ENCODE data around the gene NMT1. TPM values are rescaled to one million over a fixed set of nuclear protein-coding genes. Genes with fewer than 3 reads are reported as not detected.

NMT1 gene
- total and polyA plus RNA-seq, 2 of the 13 experiments (the other 11 are each of a cell fraction or from before 2014, with no cell fraction given) = 75.7 to 142 TPM

DNA sequence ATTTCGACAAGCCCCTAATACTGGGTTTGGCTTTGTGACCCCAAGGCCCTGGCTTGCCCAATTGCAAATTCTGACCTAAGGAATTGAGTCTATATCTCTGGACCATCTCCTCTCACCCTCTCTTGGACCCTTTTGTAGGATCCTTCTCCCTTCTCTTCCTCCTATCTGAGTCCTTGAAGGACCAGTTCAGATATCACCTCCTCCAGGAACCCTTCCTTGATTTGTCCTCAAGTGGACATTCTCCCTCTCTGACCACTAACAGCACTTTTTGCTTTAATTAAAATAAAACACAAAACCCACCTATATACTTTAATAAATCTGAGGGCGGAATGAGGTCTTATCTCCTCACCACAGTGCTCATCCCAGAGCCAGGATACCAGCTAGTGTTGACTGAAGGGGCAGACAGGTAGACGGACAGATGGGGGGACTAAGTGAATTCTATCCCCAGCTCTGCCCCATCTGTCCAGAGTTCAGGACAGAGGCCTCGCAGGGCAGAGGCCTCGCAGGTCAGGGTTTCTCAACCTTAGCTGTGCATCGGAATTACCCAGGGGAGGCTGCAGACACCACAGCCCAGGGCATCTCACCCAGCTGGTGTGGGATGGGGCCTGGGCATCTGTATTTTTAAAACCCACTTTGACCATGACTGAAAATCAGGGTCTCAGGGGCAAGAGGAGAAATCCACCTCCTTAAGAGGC lies 62.1 kb downstream of the NMT1 start:
- in situ Hi-C loops (cut with HindIII; ENCODE audit: extremely low pct_ligation_motif_present, low pct_unique_long_range_greater_than_20kb) = no loop called here
- POLR2A ChIA-PET = interaction anchor here (0.7 to 5.1 kb wide), 10 partner anchors 9 to 79 kb away, joined by 3 to 27 read pairs (median 5); partner anchors contain the start of genes ACBD4, HEXIM1, HEXIM2 and NMT1
- Histone ChIP-seq H3K4me3 (replicated peaks in 1 of 3; ENCODE audit: insufficient read depth in 1 of 3, low read depth in 2 of 3, low read length in 3 of 3) (peak overlapping the region in 1 of 3 experiments; percentile 31; a peak in 2 of 6 replicates), H3K27me3 (ENCODE audit: control insufficient read depth in 1 of 2, insufficient read depth in 2 of 2, low read length in 2 of 2) (no peaks in the 10 kb centered on the region), H3K27ac (ENCODE audit: extremely low read length, insufficient read depth, low read length) (peak overlapping the region; percentile 25), H3K4me1 (ENCODE audit: insufficient read depth, low read length) (peaks cover 58% of the 10 kb centered on the region), H2AFZ (ENCODE audit: low read length) (no peak overlapping the region), H3K9me3 (ENCODE audit: low read length) (no peaks in the 10 kb centered on the region), H3K4me2 (ENCODE audit: low read depth, low read length) (peak overlapping the region; percentile 78), H3K36me3 (replicated peaks in 1 of 2; ENCODE audit: control insufficient read depth in 1 of 2, insufficient read depth in 2 of 2, low read length in 2 of 2) (peaks cover 0 to 4% of the 10 kb centered on the region in 2 experiments; a peak in 1 of 5 replicates), H4K20me1 (ENCODE audit: insufficient read depth, low read length) (no peaks in the 10 kb centered on the region), H3K79me2 (ENCODE audit: insufficient read depth, low read length) (no peaks in the 10 kb centered on the region), H3K9ac (ENCODE audit: insufficient read depth, low read depth, low read length) (peak overlapping the region; percentile 25)
- BruUV-seq (replicated peaks) = no TSS peak
- DNase-seq (ENCODE audit: low spot score) = peak; percentile 35
- CTCF ChIA-PET (ENCODE audit: low intra/inter-chr PET ratio, low total read pairs) = interaction anchor here (1.8 to 2.0 kb wide), 2 partner anchors 12 kb away, joined by 8 read pairs; partner anchors contain the start of gene ACBD4
- intact Hi-C loops (cut with micrococcal nuclease; ENCODE audit: unreplicated experiment) = no loop called here
- ATAC-seq = peak; percentile 39
- WGBS (ENCODE audit: low lambda C conversion rate) = 23% methylated on average over 4 of the region's 6 CpGs
- FAIRE-seq = peak; percentile 85
- peak; percentile 60; the same call in 1 of the 2 replicates for TF ChIP-seq GATAD2A (CRISPR knock-in tag; IDR thresholded peaks at IDR 0.05)
- peak; percentile 62; the same call in 1 of the 2 replicates for TF ChIP-seq CEBPG (CRISPR knock-in tag; IDR thresholded peaks at IDR 0.05)
- TF ChIP-seq, protein P1, sequence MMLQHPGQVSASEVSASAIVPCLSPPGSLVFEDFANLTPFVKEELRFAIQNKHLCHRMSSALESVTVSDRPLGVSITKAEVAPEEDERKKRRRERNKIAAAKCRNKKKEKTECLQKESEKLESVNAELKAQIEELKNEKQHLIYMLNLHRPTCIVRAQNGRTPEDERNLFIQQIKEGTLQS (CRISPR knock-in tag; IDR thresholded peaks at IDR 0.05) = no peak
- TF ChIP-seq NR2F6 (IDR thresholded peaks at IDR 0.05) = peak; percentile 89
- TF ChIP-seq NR2F6 (CRISPR knock-in tag; IDR thresholded peaks at IDR 0.05) = peak; percentile 91
- TF ChIP-seq, protein P2, sequence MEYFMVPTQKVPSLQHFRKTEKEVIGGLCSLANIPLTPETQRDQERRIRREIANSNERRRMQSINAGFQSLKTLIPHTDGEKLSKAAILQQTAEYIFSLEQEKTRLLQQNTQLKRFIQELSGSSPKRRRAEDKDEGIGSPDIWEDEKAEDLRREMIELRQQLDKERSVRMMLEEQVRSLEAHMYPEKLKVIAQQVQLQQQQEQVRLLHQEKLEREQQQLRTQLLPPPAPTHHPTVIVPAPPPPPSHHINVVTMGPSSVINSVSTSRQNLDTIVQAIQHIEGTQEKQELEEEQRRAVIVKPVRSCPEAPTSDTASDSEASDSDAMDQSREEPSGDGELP (IDR thresholded peaks at IDR 0.05; ENCODE audit: borderline replicate concordance, low read depth) = peak; percentile 23; the same call in 1 of the 2 replicates
- TF ChIP-seq ZNF615 (CRISPR knock-in tag; IDR thresholded peaks at IDR 0.05; ENCODE audit: borderline replicate concordance) = no peak
- TF ChIP-seq ZNF33A (CRISPR knock-in tag; IDR thresholded peaks at IDR 0.05; ENCODE audit: borderline replicate concordance) = 0 out of 2 replicates have a peak, but pooled peaks have one; percentile 23
- no peak for TF ChIP-seq THAP11 (CRISPR knock-in tag; IDR thresholded peaks at IDR 0.05)
- TF ChIP-seq ZBTB7B (CRISPR knock-in tag; IDR thresholded peaks at IDR 0.05) = 0 out of 2 replicates have a peak, but pooled peaks have one; percentile 54
- peak; percentile 35; the same call in 1 of the 2 replicates for TF ChIP-seq IRF2 (CRISPR knock-in tag; IDR thresholded peaks at IDR 0.05)
- TF ChIP-seq, protein P3, sequence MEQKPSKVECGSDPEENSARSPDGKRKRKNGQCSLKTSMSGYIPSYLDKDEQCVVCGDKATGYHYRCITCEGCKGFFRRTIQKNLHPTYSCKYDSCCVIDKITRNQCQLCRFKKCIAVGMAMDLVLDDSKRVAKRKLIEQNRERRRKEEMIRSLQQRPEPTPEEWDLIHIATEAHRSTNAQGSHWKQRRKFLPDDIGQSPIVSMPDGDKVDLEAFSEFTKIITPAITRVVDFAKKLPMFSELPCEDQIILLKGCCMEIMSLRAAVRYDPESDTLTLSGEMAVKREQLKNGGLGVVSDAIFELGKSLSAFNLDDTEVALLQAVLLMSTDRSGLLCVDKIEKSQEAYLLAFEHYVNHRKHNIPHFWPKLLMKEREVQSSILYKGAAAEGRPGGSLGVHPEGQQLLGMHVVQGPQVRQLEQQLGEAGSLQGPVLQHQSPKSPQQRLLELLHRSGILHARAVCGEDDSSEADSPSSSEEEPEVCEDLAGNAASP (CRISPR knock-in tag; IDR thresholded peaks at IDR 0.05; ENCODE audit: borderline replicate concordance) = peak; percentile 15; the same call in 1 of the 2 replicates
- TF ChIP-seq, protein P4, sequence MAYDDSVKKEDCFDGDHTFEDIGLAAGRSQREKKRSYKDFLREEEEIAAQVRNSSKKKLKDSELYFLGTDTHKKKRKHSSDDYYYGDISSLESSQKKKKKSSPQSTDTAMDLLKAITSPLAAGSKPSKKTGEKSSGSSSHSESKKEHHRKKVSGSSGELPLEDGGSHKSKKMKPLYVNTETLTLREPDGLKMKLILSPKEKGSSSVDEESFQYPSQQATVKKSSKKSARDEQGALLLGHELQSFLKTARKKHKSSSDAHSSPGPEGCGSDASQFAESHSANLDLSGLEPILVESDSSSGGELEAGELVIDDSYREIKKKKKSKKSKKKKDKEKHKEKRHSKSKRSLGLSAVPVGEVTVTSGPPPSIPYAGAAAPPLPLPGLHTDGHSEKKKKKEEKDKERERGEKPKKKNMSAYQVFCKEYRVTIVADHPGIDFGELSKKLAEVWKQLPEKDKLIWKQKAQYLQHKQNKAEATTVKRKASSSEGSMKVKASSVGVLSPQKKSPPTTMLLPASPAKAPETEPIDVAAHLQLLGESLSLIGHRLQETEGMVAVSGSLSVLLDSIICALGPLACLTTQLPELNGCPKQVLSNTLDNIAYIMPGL (CRISPR knock-in tag; IDR thresholded peaks at IDR 0.05; ENCODE audit: borderline replicate concordance in 1 of 2, low read depth in 1 of 2) = no peak
- TF ChIP-seq HNF4G (IDR thresholded peaks at IDR 0.05; ENCODE audit: borderline replicate concordance, low read depth, low read length) = peak; percentile 77
- TF ChIP-seq HNF4G (CRISPR knock-in tag; IDR thresholded peaks at IDR 0.05; ENCODE audit: borderline replicate concordance, low read depth) = no peak
- TF ChIP-seq CEBPB (IDR thresholded peaks at IDR 0.05; ENCODE audit: borderline replicate concordance, low read depth, low read length) = peak; percentile 45; the same call in 1 of the 2 replicates
- TF ChIP-seq DMAP1 (CRISPR knock-in tag; IDR thresholded peaks at IDR 0.05) = no peak
- no peak for TF ChIP-seq NCOR1 (IDR thresholded peaks at IDR 0.05; ENCODE audit: borderline replicate concordance, low read length)
- TF ChIP-seq ZNF274 (CRISPR knock-in tag; IDR thresholded peaks at IDR 0.05) = no peak
- TF ChIP-seq, protein P5, sequence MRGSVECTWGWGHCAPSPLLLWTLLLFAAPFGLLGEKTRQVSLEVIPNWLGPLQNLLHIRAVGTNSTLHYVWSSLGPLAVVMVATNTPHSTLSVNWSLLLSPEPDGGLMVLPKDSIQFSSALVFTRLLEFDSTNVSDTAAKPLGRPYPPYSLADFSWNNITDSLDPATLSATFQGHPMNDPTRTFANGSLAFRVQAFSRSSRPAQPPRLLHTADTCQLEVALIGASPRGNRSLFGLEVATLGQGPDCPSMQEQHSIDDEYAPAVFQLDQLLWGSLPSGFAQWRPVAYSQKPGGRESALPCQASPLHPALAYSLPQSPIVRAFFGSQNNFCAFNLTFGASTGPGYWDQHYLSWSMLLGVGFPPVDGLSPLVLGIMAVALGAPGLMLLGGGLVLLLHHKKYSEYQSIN (CRISPR knock-in tag; IDR thresholded peaks at IDR 0.05; ENCODE audit: borderline replicate concordance) = no peak

Data from HepG2 (cell line).